ENCODE results near the gene LIPT2. TPM values are rescaled to one million over a fixed set of nuclear protein-coding genes. Genes with fewer than 3 reads are reported as not detected.

The LIPT2 gene
- total and polyA plus RNA-seq, 2 donors (not counting 1 experiment from before 2014, with no cell fraction given): 6.5 to 8.3 TPM

GRCh38 chr11:74532501-74533246 lies 39.1 kb upstream of the LIPT2 start:
- H2AFZ ChIP-seq (ENCODE audit: insufficient read depth, low read depth, low read length, poor library complexity, severe bottlenecking): no peak overlapping the region
- no peaks in the 10 kb centered on the region for H3K79me2 ChIP-seq (ENCODE audit: control insufficient read depth, insufficient read depth, low read length)
- H3K4me3 ChIP-seq (ENCODE audit: control extremely low read depth in 1 of 5, extremely low read depth in 1 of 5, insufficient read depth in 1 of 5, low read depth in 2 of 5, low read length in 4 of 5): no peak overlapping the region
- no peaks in the 10 kb centered on the region for H4K20me1 ChIP-seq (ENCODE audit: control insufficient read depth, insufficient read depth, low read length, poor library complexity, severe bottlenecking)
- H3K36me3 ChIP-seq (replicated peaks in 1 of 2; ENCODE audit: control extremely low read depth in 1 of 2, control insufficient read depth in 1 of 2, extremely low read depth in 1 of 2, insufficient read depth in 2 of 2, low read length in 1 of 2): no peaks in the 10 kb centered on the region
- no peak overlapping the region for H3K9ac ChIP-seq (ENCODE audit: low read length)
- POLR2A ChIA-PET: no interaction called here
- H3K27ac Mint-ChIP-seq: no peak overlapping the region
- intact Hi-C loops (cut with micrococcal nuclease): no loop called here
- H3K4me1 Mint-ChIP-seq: peaks cover 7% of the 10 kb centered on the region
- CTCF ChIA-PET: no interaction called here
- H3K4me3 Mint-ChIP-seq: no peak overlapping the region
- peaks cover 1 to 8% (median 1%) of the 10 kb centered on the region in 3 donors for H3K9me3 ChIP-seq (ENCODE audit: control extremely low read depth in 1 of 3, control insufficient read depth in 2 of 3, insufficient read depth in 1 of 3, low read length in 2 of 3)
- no peak for DNase-seq
- H3K4me1 ChIP-seq (ENCODE audit: control insufficient read depth in 2 of 2, insufficient read depth in 2 of 2, low read length in 2 of 2): no peaks in the 10 kb centered on the region
- WGBS (ENCODE audit: insufficient coverage): no CpG with 5 or more reads among the region's 5 CpGs
- no peak overlapping the region for H3K27ac ChIP-seq (ENCODE audit: low read length in 2 of 2)
- ATAC-seq (ENCODE audit: low read depth): no peak
- H3K27me3 Mint-ChIP-seq: peaks cover 6% of the 10 kb centered on the region
- H3K4me2 ChIP-seq (replicated peaks; ENCODE audit: low read depth, low read length, poor library complexity, severe bottlenecking): no peak overlapping the region
- TF ChIP-seq EZH2 (IDR thresholded peaks at IDR 0.05; ENCODE audit: borderline replicate concordance, insufficient read depth, low read depth, low read length, poor library complexity, severe bottlenecking): no peak
- no peak for TF ChIP-seq CTCF (IDR thresholded peaks at IDR 0.05)
- no peaks in the 10 kb centered on the region for H3K9me3 Mint-ChIP-seq (ENCODE audit: insufficient read depth)
- no peaks in the 10 kb centered on the region for H3K27me3 ChIP-seq (replicated peaks in 1 of 4; ENCODE audit: control extremely low read depth in 1 of 4, control insufficient read depth in 3 of 4, insufficient read depth in 4 of 4, low read length in 3 of 4)

GRCh38 chr11:74524978-74525377 lies 31.5 kb upstream of the LIPT2 start:
- Histone ChIP-seq H3K4me2 (replicated peaks; ENCODE audit: low read depth, low read length, poor library complexity, severe bottlenecking) (no peak overlapping the region), H3K9ac (ENCODE audit: low read length) (no peak overlapping the region), H3K27ac (ENCODE audit: low read length in 2 of 2) (no peak overlapping the region), H3K4me3 (ENCODE audit: control extremely low read depth in 1 of 5, extremely low read depth in 1 of 5, insufficient read depth in 1 of 5, low read depth in 2 of 5, low read length in 4 of 5) (no peak overlapping the region), H2AFZ (ENCODE audit: insufficient read depth, low read depth, low read length, poor library complexity, severe bottlenecking) (no peak overlapping the region), H3K36me3 (replicated peaks in 1 of 2; ENCODE audit: control extremely low read depth in 1 of 2, control insufficient read depth in 1 of 2, extremely low read depth in 1 of 2, insufficient read depth in 2 of 2, low read length in 1 of 2) (no peaks in the 10 kb centered on the region), H4K20me1 (ENCODE audit: control insufficient read depth, insufficient read depth, low read length, poor library complexity, severe bottlenecking) (no peaks in the 10 kb centered on the region), H3K79me2 (ENCODE audit: control insufficient read depth, insufficient read depth, low read length) (no peaks in the 10 kb centered on the region), H3K4me1 (ENCODE audit: control insufficient read depth in 2 of 2, insufficient read depth in 2 of 2, low read length in 2 of 2) (no peaks in the 10 kb centered on the region), H3K27me3 (replicated peaks in 1 of 4; ENCODE audit: control extremely low read depth in 1 of 4, control insufficient read depth in 3 of 4, insufficient read depth in 4 of 4, low read length in 3 of 4) (peaks cover 0 to 5% (median 1%) of the 10 kb centered on the region in 4 experiments), H3K9me3 (ENCODE audit: control extremely low read depth in 1 of 3, control insufficient read depth in 2 of 3, insufficient read depth in 1 of 3, low read length in 2 of 3) (no peaks in the 10 kb centered on the region)
- ChIA-PET CTCF (no interaction called here), POLR2A (no interaction called here)
- TF ChIP-seq EZH2 (IDR thresholded peaks at IDR 0.05; ENCODE audit: borderline replicate concordance, insufficient read depth, low read depth, low read length, poor library complexity, severe bottlenecking): no peak
- TF ChIP-seq CTCF (IDR thresholded peaks at IDR 0.05): no peak
- intact Hi-C loops (cut with micrococcal nuclease): no loop called here
- Mint-ChIP-seq H3K9me3 (ENCODE audit: insufficient read depth) (no peaks in the 10 kb centered on the region), H3K4me3 (no peak overlapping the region), H3K27me3 (peaks cover 9% of the 10 kb centered on the region), H3K27ac (no peak overlapping the region), H3K4me1 (no peaks in the 10 kb centered on the region)
- WGBS (ENCODE audit: insufficient coverage): no CpG with 5 or more reads among the region's 2 CpGs
- ATAC-seq (ENCODE audit: low read depth) (no peak), DNase-seq (no peak)
